MCF 10A (cell line): ENCODE measurements around the gene MGAT5. TPM values are rescaled to one million over a fixed set of nuclear protein-coding genes. Genes with fewer than 3 reads are reported as not detected.

ENCODE experiments used
- BruUV-seq: library from RNA; stranded (reverse); fragments of 400-500 nt; replicated peaks from 2 replicates; lab custom pipeline; 2021; lab: Mats Ljungman, UMichigan
- CTCF ChIA-PET: fragments of 300-600 bp; sonication (Branson Sonifier 250); formaldehyde crosslinking; extraction: SDS; loops from one replicate; lab custom pipeline; 2021; ENCODE audit warnings: antibody characterized with exemption, inconsistent platforms; lab: Yijun Ruan, JAX
- POLR2A ChIA-PET: fragments of 300-600, 350-650 bp; sonication (Branson Sonifier 250); formaldehyde crosslinking; extraction: SDS; loops from one replicate; lab custom pipeline; 2020; ENCODE audit warnings: antibody characterized with exemption, inconsistent platforms; lab: Yijun Ruan, JAX
- DNase-seq: peaks from one replicate; pipeline ENCODE4 v3.0.0-alpha.2; 2018; ENCODE audit not compliant: unreplicated experiment
- H3K27ac Mint-ChIP-seq: one replicate; pipeline ENCODE4 v1.8.0; 2022; ENCODE audit warnings: mild to moderate bottlenecking, low read depth, mixed read lengths; ENCODE audit not compliant: unreplicated experiment
- H3K27me3 Mint-ChIP-seq: one replicate; pipeline ENCODE4 v1.8.0; 2022; ENCODE audit warnings: mixed read lengths; ENCODE audit not compliant: insufficient read depth, unreplicated experiment
- H3K36me3 Mint-ChIP-seq: one replicate; pipeline ENCODE4 v1.8.0; 2022; ENCODE audit warnings: mild to moderate bottlenecking, moderate library complexity, mixed read lengths; ENCODE audit not compliant: insufficient read depth, unreplicated experiment
- H3K4me1 Mint-ChIP-seq: one replicate; pipeline ENCODE4 v1.8.0; 2022; ENCODE audit warnings: mixed read lengths; ENCODE audit not compliant: insufficient read depth, unreplicated experiment
- H3K4me3 Mint-ChIP-seq: one replicate; pipeline ENCODE4 v1.8.0; 2022; ENCODE audit warnings: mild to moderate bottlenecking, moderate library complexity, mixed read lengths; ENCODE audit not compliant: unreplicated experiment
- H3K9me3 Mint-ChIP-seq: one replicate; pipeline ENCODE4 v1.8.0; 2022; ENCODE audit warnings: mixed read lengths; ENCODE audit not compliant: unreplicated experiment
- CTCF ChIP-seq: fragments of 200-600 bp; IDR thresholded peaks from one replicate; pipeline ENCODE4 v1.8.0; 2022; ENCODE audit warnings: antibody characterized with exemption, mild to moderate bottlenecking; ENCODE audit not compliant: unreplicated experiment
- intact Hi-C: fragments of 100-400 bp; cut with micrococcal nuclease; formaldehyde crosslinking; loops from 2 replicates; pipeline ENCODE4 v1.14.1; 2022
- total RNA-seq: library from RNA; stranded (reverse); gene quantifications from 2 replicates; pipeline ENCODE4 v1.2.3, GENCODE V29; 2022

The MGAT5 gene
- total RNA-seq, 1 experiment from 2014 or later = 22.2 TPM

GRCh38 chr2:134320930-134321329 lies 67.1 kb downstream of the MGAT5 start:
- CTCF ChIA-PET = interaction anchor here (0.7 kb wide), 1 partner anchor 30 kb away, joined by 3 read pairs; no protein-coding TSS in a partner anchor
- H3K27ac Mint-ChIP-seq = no peak overlapping the region
- no TSS peak for BruUV-seq

DNA sequence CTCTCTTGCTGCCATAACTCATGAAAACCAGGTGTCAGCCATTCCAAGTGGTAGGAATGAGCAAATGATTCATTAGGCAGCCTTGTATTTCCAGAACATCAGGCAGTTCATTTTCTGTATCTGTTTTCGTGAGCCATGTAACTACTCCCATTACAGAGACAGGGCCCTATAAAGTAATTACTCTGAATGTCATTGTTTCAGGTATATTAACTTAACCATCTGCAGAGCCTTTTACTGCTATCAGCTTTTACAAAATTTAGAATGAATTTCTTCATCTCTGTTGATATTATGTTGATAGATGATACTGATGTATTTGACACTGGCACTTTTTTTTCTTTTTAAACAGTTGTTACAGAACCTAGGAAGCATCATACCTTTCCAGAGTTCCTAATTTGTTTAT lies 69.9 kb downstream of the MGAT5 start:
- H3K27me3 Mint-ChIP-seq = no peaks in the 10 kb centered on the region
- no TSS peak for BruUV-seq
- POLR2A ChIA-PET = interaction anchor here (0.7 kb wide), 1 partner anchor 204 kb away, joined by 4 read pairs; no protein-coding TSS in a partner anchor
- H3K4me3 Mint-ChIP-seq = no peak overlapping the region
- intact Hi-C loops = no loop called here
- peaks cover 12% of the 10 kb centered on the region for H3K9me3 Mint-ChIP-seq
- H3K36me3 Mint-ChIP-seq = peaks cover 5% of the 10 kb centered on the region
- CTCF ChIA-PET = interaction anchor here (0.6 to 0.8 kb wide), 5 partner anchors 8 to 207 kb away, joined by 3 to 4 read pairs (median 3); no protein-coding TSS in a partner anchor
- TF ChIP-seq CTCF = no peak
- no peak overlapping the region for H3K27ac Mint-ChIP-seq
- DNase-seq = no peak
- no peaks in the 10 kb centered on the region for H3K4me1 Mint-ChIP-seq

More at GRCh38 chr2:134320930-134321329, 67.1 kb downstream of the MGAT5 start:
- H3K4me1 Mint-ChIP-seq = no peaks in the 10 kb centered on the region
- no peak for TF ChIP-seq CTCF
- no peaks in the 10 kb centered on the region for H3K27me3 Mint-ChIP-seq
- H3K4me3 Mint-ChIP-seq = no peak overlapping the region
- intact Hi-C loops = no loop called here
- POLR2A ChIA-PET = no interaction called here
- no peak for DNase-seq
- H3K36me3 Mint-ChIP-seq = peaks cover 5% of the 10 kb centered on the region
- H3K9me3 Mint-ChIP-seq = peaks cover 1% of the 10 kb centered on the region

DNA sequence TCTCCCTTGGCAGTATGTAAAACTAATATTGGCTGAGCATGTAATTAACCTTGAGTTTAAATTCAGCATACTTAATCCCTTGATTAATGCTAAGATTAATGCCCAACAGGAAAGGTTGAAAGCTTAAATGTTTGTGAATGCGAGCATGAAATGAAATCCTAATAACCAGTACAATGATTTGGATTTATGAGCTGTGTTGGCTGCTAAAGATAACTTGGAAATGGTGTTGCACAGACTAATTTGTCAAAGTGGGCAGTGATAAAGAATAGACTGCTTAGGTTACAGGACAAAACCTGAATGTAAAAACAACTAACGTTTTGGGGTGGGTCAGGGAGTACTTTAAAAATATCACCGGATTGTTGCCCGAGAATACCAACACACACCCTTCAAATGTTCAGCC lies 70.6 kb downstream of the MGAT5 start:
- no peak for TF ChIP-seq CTCF
- ChIA-PET CTCF (interaction anchor here (0.6 kb wide), 2 partner anchors 22 to 197 kb away, joined by 3 to 4 read pairs; no protein-coding TSS in a partner anchor), POLR2A (no interaction called here)
- H3K4me1 Mint-ChIP-seq = no peaks in the 10 kb centered on the region
- intact Hi-C loops = no loop called here
- DNase-seq = no peak
- H3K27ac Mint-ChIP-seq = no peak overlapping the region
- no peak overlapping the region for H3K4me3 Mint-ChIP-seq
- BruUV-seq = no TSS peak
- peaks cover 5% of the 10 kb centered on the region for H3K36me3 Mint-ChIP-seq
- peaks cover 12% of the 10 kb centered on the region for H3K9me3 Mint-ChIP-seq
- no peaks in the 10 kb centered on the region for H3K27me3 Mint-ChIP-seq

DNA sequence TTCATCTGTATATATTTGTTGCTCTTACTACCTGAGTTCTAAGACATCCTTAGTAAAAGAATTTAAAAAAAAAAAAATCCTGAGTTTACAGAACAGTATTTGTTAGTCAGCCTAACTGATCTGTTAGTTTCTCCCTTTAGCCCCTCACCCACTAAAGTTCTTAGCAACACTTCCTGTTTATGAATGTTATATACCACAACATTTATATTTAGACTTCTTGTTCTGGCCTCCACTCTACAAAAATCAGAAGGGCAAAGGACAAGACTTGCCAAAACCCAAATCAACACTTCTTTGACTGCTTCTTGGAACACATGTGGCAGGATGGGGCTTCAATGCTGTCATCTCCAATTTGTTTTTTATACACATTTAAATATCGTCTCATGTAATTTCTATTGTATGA lies 71.1 kb downstream of the MGAT5 start:
- ChIA-PET POLR2A (no interaction called here), CTCF (no interaction called here)
- H3K9me3 Mint-ChIP-seq = peaks cover 12% of the 10 kb centered on the region
- DNase-seq = no peak
- TF ChIP-seq CTCF = no peak
- no TSS peak for BruUV-seq
- no peak overlapping the region for H3K27ac Mint-ChIP-seq
- H3K36me3 Mint-ChIP-seq = peaks cover 5% of the 10 kb centered on the region
- H3K27me3 Mint-ChIP-seq = no peaks in the 10 kb centered on the region
- no peaks in the 10 kb centered on the region for H3K4me1 Mint-ChIP-seq
- intact Hi-C loops = no loop called here
- H3K4me3 Mint-ChIP-seq = no peak overlapping the region
